IMR-90 (cell line): ENCODE results near the gene HAVCR1.

Experiments used
- BHLHE40 ChIP-seq: fragments of 150-350 bp; IDR thresholded peaks from 2 replicates; pipeline ENCODE4 v1.6.1; 2016; ENCODE audit warnings: mild to moderate bottlenecking, low read depth, low read length
- CEBPB ChIP-seq: IDR thresholded peaks from 2 replicates; pipeline ENCODE4 v1.6.1; 2012; ENCODE audit warnings: low read depth, low read length, improper control_type of control experiment
- CTCF ChIP-seq: conservative IDR thresholded peaks from 2 replicates; pipeline ENCODE4 v1.5.1; 2012; ENCODE audit warnings: mild to moderate bottlenecking, low read depth, low read length, improper control_type of control experiment
- FOS ChIP-seq: fragments of 150-350 bp; IDR thresholded peaks from 2 replicates; pipeline ENCODE4 v1.6.1; 2016; ENCODE audit warnings: low read depth, low read length
- MAZ ChIP-seq: IDR thresholded peaks from 2 replicates; pipeline ENCODE4 v1.6.1; 2012; ENCODE audit warnings: low read depth, mild to moderate bottlenecking, low read length, improper control_type of control experiment, moderate library complexity, borderline replicate concordance
- MXI1 ChIP-seq: IDR thresholded peaks from 2 replicates; pipeline ENCODE4 v1.6.1; 2012; ENCODE audit warnings: low read depth, mild to moderate bottlenecking, low read length, moderate library complexity, borderline replicate concordance
- POLR2A ChIP-seq: IDR thresholded peaks from 2 replicates; pipeline ENCODE4 v1.6.1; 2012; ENCODE audit warnings: mild to moderate bottlenecking, low read depth, low read length
- RAD21 ChIP-seq: IDR thresholded peaks from 2 replicates; pipeline ENCODE4 v1.6.1; 2012; ENCODE audit warnings: low read length, improper control_type of control experiment
- RFX5 ChIP-seq: IDR thresholded peaks from 2 replicates; pipeline ENCODE4 v1.8.0; 2012; ENCODE audit warnings: low read depth, mild to moderate bottlenecking, low read length, moderate library complexity
- USF2 ChIP-seq: fragments of 150-350 bp; IDR thresholded peaks from 2 replicates; pipeline ENCODE4 v1.6.1; 2017; ENCODE audit warnings: mild to moderate bottlenecking, antibody characterized with exemption, low read length, low read depth

GRCh38 chr5:157088342-157088990 is 29.6 kb upstream of the HAVCR1 start:
- TF ChIP-seq CTCF (no peak), POLR2A (no peak), MXI1 (no peak), CEBPB (no peak), FOS (no peak), RAD21 (no peak), USF2 (no peak), BHLHE40 (no peak), RFX5 (no peak), MAZ (no peak)
